PC-3 (cell line): Measurements from ENCODE around the gene HOXC9. TPM values are rescaled to one million over a fixed set of nuclear protein-coding genes. Genes with fewer than 3 reads are reported as not detected.

Source experiments
- ATAC-seq: fragments of 200-7000 bp; cut with Tn5 transposase; 2 replicates; pipeline ENCODE4 v1.9.1; 2020; ENCODE audit warnings: mild to moderate bottlenecking, moderate library complexity
- BruUV-seq: library from RNA; stranded (reverse); fragments of 400-500 nt; replicated peaks from 2 replicates; lab custom pipeline; 2021; lab: Mats Ljungman, UMichigan
- CTCF ChIA-PET: fragments of 300-600 bp; sonication (Branson Sonifier 250); formaldehyde crosslinking; loops from one replicate; lab custom pipeline; 2022; ENCODE audit warnings: antibody characterized with exemption; lab: Charles Lee
- POLR2A ChIA-PET: fragments of 300-600 bp; sonication (Branson Sonifier 250); formaldehyde crosslinking; loops from one replicate; lab custom pipeline; 2022; ENCODE audit warnings: antibody characterized with exemption; ENCODE audit not compliant: unreplicated experiment; lab: Charles Lee
- DNase-seq: peaks from one replicate; pipeline ENCODE4 v3.0.0-alpha.2; 2015
- H2AFZ ChIP-seq: fragments of 300-600 bp; sonication (generic); 2 replicates; pipeline ENCODE4 v1.6.0; 2016; ENCODE audit warnings: antibody characterized with exemption, low read length
- H3F3A ChIP-seq: fragments of 300-600 bp; sonication (generic); one replicate; pipeline ENCODE4 v1.6.0; 2017; ENCODE audit warnings: antibody characterized with exemption, low read length, control low read depth, mild to moderate bottlenecking; ENCODE audit not compliant: unreplicated experiment
- H3K27ac ChIP-seq: fragments of 300-600 bp; sonication (generic); 2 replicates; pipeline ENCODE4 v1.5.1; 2016; ENCODE audit warnings: mild to moderate bottlenecking, low read length
- H3K27me3 ChIP-seq: fragments of 300-600 bp; sonication (generic); 2 replicates; pipeline ENCODE4 v1.6.1; 2016; ENCODE audit warnings: low read length, mixed read lengths
- H3K36me3 ChIP-seq: fragments of 300-600 bp; sonication (generic); 2 replicates; pipeline ENCODE4 v1.6.1; 2016; ENCODE audit warnings: low read depth, mixed run types, low read length, mixed read lengths
- H3K4me1 ChIP-seq: fragments of 300-600 bp; sonication (generic); 2 replicates; pipeline ENCODE4 v1.5.1; 2016; ENCODE audit warnings: low read length; ENCODE audit not compliant: insufficient read depth
- H3K4me2 ChIP-seq: fragments of 300-600 bp; sonication (generic); 2 replicates; pipeline ENCODE4 v1.6.0; 2016; ENCODE audit warnings: low read length
- H3K4me3 ChIP-seq: fragments of 300-600 bp; sonication (generic); 2 replicates; pipeline ENCODE4 v1.5.1; 2016; ENCODE audit warnings: mild to moderate bottlenecking, low read length, mixed read lengths
- H3K79me2 ChIP-seq: fragments of 300-600 bp; sonication (generic); 2 replicates; pipeline ENCODE4 v1.6.1; 2017; ENCODE audit warnings: low read length, mixed read lengths
- H3K9ac ChIP-seq: fragments of 300-600 bp; sonication (generic); 2 replicates; pipeline ENCODE4 v1.6.0; 2016; ENCODE audit warnings: mild to moderate bottlenecking, low read length
- H3K9me2 ChIP-seq: fragments of 300-600 bp; sonication (generic); replicated peaks from 2 replicates; pipeline ENCODE4 v1.6.1; 2016; ENCODE audit warnings: mixed run types, low read length, mixed read lengths
- H3K9me3 ChIP-seq: fragments of 300-600 bp; sonication (generic); 2 replicates; pipeline ENCODE4 v1.6.1; 2016; ENCODE audit warnings: low read length, mixed read lengths
- H4K20me1 ChIP-seq: fragments of 300-600 bp; sonication (generic); 2 replicates; pipeline ENCODE4 v1.6.1; 2016; ENCODE audit warnings: low read length, mixed read lengths
- CTCF ChIP-seq: fragments of 300-600 bp; sonication (generic); conservative IDR thresholded peaks from 2 replicates; pipeline ENCODE4 v1.5.1; 2017; ENCODE audit warnings: antibody characterized with exemption, low read depth, mild to moderate bottlenecking, low read length
- EZH2 ChIP-seq: fragments of 300-600 bp; sonication (generic); IDR thresholded peaks from one replicate; pipeline ENCODE4 v1.6.1; 2017; ENCODE audit warnings: antibody characterized with exemption, mild to moderate bottlenecking, low read length; ENCODE audit not compliant: unreplicated experiment
- EZH2phosphoT487 ChIP-seq: fragments of 300-600 bp; sonication (generic); IDR thresholded peaks from 2 replicates; pipeline ENCODE4 v1.6.1; 2018; ENCODE audit warnings: mild to moderate bottlenecking, antibody characterized with exemption, low read length, borderline replicate concordance
- intact Hi-C: fragments of 100-400 bp; cut with micrococcal nuclease; formaldehyde crosslinking; loops from 2 replicates; pipeline ENCODE4 v1.9.0; 2023
- total RNA-seq: library from RNA; depleted of rRNA; stranded (reverse); fragments of >200 nt; gene quantifications from 2 replicates; pipeline ENCODE4 v1.2.3, GENCODE V29; 2014

Gene HOXC9
- total RNA-seq, 1 experiment from 2014 or later, result 1.5 TPM

DNA sequence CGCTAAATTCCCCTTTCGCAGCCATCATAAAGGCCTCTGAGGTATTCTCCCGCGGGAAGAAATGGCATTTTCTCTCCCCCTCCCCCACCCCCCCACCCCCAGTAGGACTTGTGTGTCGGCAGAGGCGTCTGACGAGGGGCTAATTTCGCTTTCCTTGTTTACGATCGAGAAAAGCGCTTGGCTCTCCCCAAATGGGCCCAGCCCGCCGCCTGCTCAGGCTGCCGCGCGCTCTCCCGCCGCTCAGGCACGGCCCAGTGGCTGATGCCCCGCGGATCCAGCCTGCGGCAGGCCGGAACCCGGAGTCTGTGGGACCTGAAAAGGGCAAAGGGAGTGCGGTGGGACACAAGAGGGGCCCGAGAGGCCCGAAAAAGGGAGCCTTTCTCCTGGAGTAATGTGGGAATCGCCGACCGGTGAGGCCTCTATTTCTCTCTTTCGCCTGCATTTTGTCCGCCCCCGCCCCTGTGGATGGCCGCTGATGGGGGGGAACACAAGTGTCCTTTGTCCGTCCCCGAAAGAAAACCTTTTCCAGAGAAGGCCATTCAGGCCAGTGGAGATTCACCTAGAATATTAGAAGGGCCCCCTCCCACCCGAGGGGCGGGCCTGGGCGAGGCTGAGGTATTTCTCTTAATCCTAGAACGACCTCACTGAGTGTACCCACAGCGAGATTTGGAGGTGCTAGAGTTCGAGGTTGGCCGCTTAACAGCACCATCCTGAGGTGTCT lies 19.3 kb downstream of the HOXC9 start:
- Histone ChIP-seq H3K36me3 (no peaks in the 10 kb centered on the region), H4K20me1 (no peaks in the 10 kb centered on the region), H3K9me3 (no peaks in the 10 kb centered on the region), H3K27me3 (no peaks in the 10 kb centered on the region), H3K4me2 (no peak overlapping the region), H3K9me2 (no peaks in the 10 kb centered on the region), H3K4me3 (no peak overlapping the region), H2AFZ (no peak overlapping the region), H3K27ac (no peak overlapping the region), H3K4me1 (peaks cover 13% of the 10 kb centered on the region), H3K9ac (no peak overlapping the region), H3K79me2 (peaks cover 71% of the 10 kb centered on the region), H3F3A (no peaks in the 10 kb centered on the region)
- intact Hi-C loops, result no loop called here
- ATAC-seq, result no peak
- DNase-seq, result no peak
- TF ChIP-seq CTCF (no peak), EZH2phosphoT487 (no peak), EZH2 (no peak)
- BruUV-seq, result no TSS peak
- CTCF ChIA-PET, result no interaction called here
- POLR2A ChIA-PET, result no interaction called here

DNA sequence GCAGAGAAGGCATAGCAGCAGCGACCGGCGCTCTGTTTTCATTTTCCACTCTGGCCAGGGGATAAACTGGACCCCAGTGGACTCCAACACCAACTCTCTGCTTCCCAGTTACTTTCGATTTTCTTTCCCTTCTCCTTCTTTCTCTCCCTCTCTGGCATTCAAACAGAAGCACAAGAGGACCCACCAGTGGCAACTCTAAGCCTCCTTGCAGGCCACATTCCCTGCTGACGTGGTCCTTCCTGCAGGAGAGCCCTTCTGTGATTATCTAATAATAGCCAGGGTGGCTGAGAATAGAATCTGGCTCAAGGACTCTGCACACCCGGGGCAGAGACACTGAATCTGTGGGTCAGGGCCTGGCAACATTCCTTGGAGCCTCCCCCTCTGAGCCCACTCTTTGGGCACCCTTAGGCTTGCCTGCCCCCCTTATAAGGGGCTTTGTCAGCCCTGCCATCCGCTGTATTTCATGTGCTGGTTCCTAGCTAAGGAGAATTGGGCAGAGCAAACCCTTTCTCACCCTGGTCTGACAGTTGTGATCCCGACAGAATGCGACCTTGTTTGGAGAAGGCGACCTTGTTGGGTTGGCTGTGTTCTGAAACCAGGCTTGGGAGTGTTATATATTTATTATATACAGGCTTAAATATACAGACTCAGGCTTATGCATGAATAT lies 20.1 kb downstream of the HOXC9 start:
- Histone ChIP-seq H3K27ac (no peak overlapping the region), H3K9ac (no peak overlapping the region), H3K4me3 (no peak overlapping the region), H4K20me1 (no peaks in the 10 kb centered on the region), H3K9me3 (no peaks in the 10 kb centered on the region), H2AFZ (no peak overlapping the region), H3K4me1 (peaks cover 13% of the 10 kb centered on the region), H3K79me2 (peaks cover 78% of the 10 kb centered on the region), H3K27me3 (no peaks in the 10 kb centered on the region), H3K9me2 (no peaks in the 10 kb centered on the region), H3K4me2 (peak overlapping the region; percentile 10; the same call in 1 of the 2 replicates), H3F3A (no peaks in the 10 kb centered on the region), H3K36me3 (no peaks in the 10 kb centered on the region)
- intact Hi-C loops, result no loop called here
- ATAC-seq (no peak), DNase-seq (no peak)
- ChIA-PET POLR2A (no interaction called here), CTCF (no interaction called here)
- TF ChIP-seq EZH2phosphoT487, result no peak
- BruUV-seq, result no TSS peak

DNA sequence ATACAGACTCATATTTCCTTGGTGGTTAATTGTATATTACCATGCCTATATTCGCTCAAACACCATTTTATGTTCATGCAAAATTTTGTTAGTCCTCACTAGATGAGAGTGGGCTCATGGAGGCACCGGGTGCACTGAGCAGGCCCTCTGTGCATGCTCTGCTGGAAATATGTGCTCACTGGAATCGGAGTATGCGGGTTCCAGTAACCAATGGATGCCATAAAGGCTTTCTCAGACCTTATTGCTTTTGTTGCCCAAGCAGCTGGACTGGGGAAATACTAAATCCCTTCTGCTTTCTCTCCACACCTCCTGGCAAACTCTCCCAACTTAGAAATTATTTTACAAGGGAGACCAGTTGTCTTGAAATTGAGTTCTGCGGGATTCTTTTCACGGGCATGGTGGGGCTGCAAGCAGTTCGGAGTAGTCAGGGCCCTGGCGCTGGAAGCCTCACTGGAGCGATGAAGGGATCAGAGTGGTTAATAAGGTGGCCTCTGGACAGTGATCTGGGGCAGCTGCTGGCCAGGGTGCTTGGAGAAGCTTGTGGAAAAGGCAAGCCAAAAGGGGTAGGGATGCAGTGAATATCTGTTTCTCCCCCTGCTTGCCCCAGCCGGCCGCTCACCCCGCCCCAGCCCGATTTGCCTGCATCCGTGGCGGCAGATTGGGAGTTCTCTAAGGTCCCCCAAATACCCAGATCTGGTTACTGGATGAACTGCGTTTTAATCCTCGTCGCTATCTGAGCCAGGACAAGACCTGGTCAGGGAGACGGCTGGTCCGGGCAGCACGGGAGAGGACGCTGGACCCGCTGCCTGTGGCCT lies 20.8 kb downstream of the HOXC9 start:
- no peak overlapping the region for H2AFZ ChIP-seq
- no peaks in the 10 kb centered on the region for H3F3A ChIP-seq
- no peak overlapping the region for H3K9ac ChIP-seq
- no peak for TF ChIP-seq CTCF
- no peak for TF ChIP-seq EZH2
- no peak for TF ChIP-seq EZH2phosphoT487
- no peak overlapping the region for H3K27ac ChIP-seq
- no peak overlapping the region for H3K4me2 ChIP-seq
- H4K20me1 ChIP-seq, result no peaks in the 10 kb centered on the region
- H3K9me3 ChIP-seq, result no peaks in the 10 kb centered on the region
- BruUV-seq, result no TSS peak
- H3K79me2 ChIP-seq, result peaks cover 81% of the 10 kb centered on the region
- H3K9me2 ChIP-seq, result no peaks in the 10 kb centered on the region
- no peak for DNase-seq
- no peaks in the 10 kb centered on the region for H3K27me3 ChIP-seq
- H3K4me1 ChIP-seq, result peaks cover 12% of the 10 kb centered on the region
- no peaks in the 10 kb centered on the region for H3K36me3 ChIP-seq
- no peak for ATAC-seq
- H3K4me3 ChIP-seq, result no peak overlapping the region
- POLR2A ChIA-PET, result no interaction called here
- intact Hi-C loops, result no loop called here
- CTCF ChIA-PET, result interaction anchor here (0.7 kb wide), 1 partner anchor 11 kb away, joined by 8 read pairs; no protein-coding TSS in a partner anchor
